ENCODE measurements around the gene CCBE1.

The CCBE1 gene

DNA sequence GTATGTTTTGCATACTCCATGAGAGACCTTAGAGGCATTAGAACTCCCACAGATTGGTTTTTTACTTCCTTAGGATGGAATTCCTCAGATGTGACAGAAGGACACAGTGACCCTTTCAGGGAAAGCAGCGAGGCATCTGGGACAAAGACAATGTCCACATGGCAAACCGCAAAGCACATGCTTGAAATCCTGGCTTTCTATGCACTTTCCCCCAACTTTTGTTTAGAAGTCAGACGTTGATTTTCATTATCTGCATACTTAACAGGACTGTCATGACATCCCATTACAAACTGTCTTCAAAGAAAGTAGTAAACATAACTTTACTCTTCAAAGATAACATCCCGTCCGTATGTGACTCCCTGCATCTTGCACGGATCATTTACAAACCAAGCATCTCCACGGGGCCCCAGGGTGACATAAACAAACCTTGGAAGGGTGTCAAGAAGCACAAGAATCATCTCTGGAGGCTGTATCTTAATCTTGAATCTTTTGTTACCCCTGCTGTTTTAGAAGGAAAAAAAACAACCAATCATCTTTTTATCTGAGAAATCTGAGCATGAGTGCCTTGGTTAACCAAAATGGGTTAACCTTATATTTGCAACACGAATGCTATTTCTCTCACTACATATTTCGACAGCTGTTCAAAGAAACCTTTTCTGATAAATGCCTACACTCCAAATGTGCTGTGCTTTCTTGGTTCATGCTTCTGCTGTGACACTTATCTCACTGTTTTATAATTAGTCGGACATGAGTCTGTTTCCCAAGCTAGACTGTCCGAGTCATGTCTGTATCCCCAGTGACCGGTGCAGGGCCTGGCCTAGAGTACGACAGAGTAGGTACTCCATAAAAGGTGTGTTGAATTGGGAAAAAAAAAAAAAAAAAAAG lies 90.8 kb downstream of the CCBE1 start:
- intact Hi-C loops (cut with DNase I) = no loop called here
- DNase-seq = no peak

DNA sequence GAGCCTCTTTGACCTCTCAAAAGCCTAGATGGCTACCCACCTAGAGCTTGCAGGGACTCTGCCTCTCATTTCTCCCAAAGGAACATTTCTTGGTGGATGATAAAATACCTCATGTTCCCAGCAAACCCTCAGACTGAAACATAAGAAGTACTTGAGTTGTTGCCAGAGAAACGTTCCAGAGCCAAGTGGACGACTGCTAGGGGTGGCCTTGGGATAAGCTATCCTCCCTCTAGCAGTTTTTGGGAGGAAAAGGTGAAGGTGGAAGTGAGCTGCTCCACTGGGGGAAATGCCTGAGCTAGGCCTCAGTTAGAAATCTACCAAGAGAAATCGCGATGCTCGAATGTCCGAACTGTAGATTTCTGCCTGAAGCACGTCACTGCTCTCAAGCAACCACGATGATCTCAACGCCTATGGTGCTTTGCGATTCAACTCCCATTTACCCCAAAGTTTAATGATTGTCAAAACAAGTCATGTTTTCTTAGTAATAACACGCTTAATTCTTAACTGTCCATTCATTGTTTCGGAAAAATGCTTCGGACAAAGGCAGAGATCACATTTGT lies 91.5 kb downstream of the CCBE1 start:
- intact Hi-C loops (cut with DNase I) = no loop called here
- DNase-seq = no peak

DNA sequence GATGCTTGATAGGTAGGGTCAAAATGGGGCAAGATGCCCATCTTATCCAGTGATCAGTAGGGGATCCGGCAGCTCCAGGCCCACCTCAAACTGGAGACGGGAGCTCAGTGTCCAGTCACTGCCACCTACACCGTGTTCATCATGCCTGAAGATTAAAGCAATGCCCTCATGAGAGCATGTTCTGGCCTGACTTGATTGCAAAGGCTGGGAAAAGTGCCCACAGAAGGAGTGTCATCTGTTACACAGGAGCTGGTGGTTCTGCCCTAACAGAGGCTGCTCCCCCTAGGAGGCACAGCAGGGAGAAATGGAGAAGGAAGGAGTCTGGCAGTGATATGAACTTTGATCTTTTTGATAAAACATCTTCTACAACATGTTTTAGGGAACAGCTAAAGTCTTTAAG lies 92.3 kb downstream of the CCBE1 start:
- DNase-seq = no peak
- intact Hi-C loops (cut with DNase I) = no loop called here

DNA sequence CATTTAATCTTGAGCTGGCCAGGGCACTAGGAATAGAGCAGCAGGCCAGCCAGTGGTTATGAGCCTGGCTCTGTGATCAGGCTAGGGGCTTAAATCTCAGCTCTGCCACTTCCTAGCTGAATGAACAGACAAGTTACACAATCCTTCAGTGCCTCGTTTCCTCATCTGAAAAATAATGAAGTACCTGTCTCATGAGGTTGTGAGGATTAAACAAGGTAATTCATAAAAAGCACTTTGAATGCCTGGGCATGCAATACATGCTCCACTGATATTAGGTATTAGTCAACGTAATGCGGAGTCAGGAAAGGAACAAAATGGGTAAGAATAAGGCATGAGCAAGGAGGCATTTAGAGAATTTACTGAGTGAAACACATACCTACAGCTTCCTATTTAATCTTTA lies 100.2 kb downstream of the CCBE1 start:
- DNase-seq = no peak

DNA sequence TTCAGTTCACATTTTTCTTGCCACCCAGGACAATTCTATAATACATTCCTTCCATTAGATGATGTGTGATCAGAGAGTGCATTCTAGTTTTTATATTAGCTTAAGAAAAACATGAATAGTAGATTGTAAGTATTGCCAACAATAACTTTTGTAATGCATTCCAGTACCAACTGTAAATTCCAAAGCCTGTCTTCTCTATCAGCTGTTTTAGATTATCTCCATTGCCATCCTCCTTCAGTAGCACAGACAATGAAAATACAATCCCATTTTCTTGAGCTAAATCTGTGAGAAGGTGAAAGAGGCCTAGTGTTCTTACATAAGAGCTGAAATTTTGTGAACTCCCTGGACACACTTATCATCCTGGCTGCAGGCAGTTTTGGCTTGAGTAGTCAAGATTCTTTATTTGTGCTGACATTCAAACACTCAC lies 103.9 kb downstream of the CCBE1 start:
- DNase-seq = no peak
- intact Hi-C loops (cut with DNase I) = no loop called here

More for the DNA sequence above, 100.2 kb downstream of the CCBE1 start:
- intact Hi-C loops (cut with DNase I) = no loop called here

DNA sequence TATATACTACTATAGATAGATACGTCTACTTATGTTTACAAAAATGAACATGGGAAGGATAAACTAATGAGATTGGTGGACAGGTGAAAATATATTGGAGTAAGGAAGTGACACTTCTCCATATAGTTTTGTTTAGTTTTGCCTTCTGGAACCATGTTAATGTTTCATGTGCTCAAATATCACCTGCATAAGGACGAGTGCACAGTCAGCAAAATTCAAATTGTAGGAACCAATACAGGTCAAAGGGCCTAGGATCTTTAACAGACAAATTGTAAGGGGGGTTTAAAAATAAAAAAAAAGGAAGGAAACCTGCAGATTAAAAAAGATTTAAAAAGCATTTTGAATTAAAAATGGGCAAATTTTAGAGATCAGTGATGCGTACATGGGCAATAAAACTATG lies 104.6 kb downstream of the CCBE1 start:
- intact Hi-C loops (cut with DNase I) = no loop called here
- no peak for DNase-seq

DNA sequence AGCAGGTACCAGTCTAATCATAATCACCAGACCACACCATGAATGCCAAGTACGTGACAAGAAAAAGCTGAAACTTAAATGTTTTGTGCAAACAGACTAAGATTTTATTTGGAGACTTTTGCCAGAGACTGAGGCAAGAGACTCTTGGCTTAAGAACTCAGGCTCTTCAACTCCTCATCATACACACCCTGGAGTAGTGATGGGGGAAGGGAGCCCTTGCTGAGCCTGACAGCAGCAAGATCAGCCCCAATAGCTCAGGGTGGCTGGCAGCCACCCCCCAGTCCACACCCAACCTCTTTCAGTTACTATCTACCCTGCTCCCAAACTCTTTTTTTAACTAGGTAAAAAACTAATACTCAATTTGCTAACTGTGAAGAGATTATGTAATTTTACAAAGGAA lies 114.8 kb downstream of the CCBE1 start:
- DNase-seq = no peak
- intact Hi-C loops (cut with DNase I) = no loop called here

DNA sequence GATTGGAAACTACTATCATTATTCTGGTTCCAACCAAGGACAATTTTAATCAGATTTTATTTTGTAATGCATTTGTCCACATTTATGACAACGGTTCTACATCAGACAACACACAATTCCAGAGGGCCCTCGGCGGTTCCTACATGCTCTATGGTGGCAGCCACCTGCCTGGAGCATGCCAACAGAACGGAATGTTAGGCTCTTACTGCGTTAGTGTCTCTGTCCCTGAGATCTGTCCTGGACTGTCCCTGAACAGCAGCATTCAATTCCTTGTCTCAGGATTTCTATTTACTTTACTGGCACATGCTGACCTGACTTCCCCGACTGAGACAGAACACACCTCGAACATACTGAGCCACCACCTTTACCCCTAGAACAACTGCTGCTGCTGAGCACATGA lies 117.7 kb downstream of the CCBE1 start:
- no peak for DNase-seq
- intact Hi-C loops (cut with DNase I) = no loop called here

DNA sequence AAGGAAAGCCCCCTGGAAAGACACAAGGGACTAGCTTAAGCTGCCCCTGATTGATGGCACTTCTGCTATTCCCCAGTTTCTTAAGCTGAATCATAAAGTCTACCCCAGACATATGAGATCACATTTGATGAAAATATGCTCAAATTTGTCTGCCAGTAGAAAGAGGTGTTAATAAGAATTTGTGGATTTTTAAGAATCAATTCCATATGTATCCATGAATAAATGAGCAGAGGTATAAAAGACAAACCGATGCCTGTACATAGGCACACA lies 119.9 kb downstream of the CCBE1 start:
- intact Hi-C loops (cut with DNase I) = no loop called here
- DNase-seq = no peak

DNA sequence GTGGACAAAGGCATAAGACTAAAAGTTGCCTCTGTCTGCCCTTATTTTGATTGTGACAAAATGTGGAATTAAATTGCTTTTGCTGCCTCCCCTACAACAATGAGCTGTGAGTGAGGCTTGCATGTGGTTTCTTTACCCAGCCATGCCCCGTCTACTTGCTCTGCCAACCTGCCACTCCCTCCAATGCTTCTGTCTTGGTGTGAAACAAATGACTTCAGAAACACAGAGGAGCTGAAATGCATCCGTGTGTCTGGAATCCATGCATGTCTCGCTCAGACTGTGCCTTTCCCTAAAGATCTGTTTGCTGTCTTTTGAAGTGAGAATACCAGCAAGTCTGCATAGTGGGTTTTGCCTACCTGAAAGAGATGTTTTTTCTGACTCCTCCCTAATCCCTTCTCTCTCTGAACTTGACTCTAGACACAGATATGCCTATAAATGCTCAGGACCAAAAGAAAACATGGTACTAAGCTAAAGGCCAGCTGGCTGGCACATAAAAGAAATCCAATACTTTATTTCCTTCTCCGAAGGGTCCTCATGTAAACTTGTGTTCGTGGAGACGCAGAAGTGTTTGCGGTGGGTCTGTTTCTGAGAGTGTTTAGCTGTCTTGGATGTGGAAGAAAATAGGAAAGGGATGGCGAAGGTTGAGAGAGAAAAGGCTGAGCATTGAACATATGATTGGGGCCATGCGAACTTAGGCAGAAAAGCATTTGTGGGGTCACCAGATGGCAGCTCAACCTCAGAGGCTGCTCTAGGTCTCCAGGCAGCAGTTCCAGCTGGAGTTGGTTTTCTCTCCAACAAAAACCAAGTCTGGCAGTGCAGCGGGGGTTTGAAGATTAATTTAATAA lies 120.5 kb downstream of the CCBE1 start:
- no peak for DNase-seq
- intact Hi-C loops (cut with DNase I) = no loop called here

DNA sequence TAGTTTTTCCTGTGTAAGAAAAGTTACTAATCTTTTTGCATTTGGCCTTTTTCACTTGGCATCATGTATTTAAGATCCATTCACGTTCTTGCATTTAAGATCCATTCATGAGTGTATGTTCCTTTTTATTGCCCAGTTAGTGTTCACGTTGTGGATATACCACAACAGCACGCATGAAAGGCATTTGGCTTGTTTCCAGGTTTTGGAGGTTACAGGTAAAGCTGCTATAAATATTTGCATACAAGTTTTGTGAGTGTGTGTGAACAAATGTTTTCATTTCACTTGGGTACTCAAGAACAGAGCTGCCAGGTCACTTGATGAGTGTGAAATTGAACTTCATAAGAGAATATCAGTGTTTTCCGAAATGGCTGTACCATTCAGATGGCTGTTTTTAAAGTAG lies 121.2 kb downstream of the CCBE1 start:
- intact Hi-C loops (cut with DNase I) = no loop called here
- DNase-seq = no peak

DNA sequence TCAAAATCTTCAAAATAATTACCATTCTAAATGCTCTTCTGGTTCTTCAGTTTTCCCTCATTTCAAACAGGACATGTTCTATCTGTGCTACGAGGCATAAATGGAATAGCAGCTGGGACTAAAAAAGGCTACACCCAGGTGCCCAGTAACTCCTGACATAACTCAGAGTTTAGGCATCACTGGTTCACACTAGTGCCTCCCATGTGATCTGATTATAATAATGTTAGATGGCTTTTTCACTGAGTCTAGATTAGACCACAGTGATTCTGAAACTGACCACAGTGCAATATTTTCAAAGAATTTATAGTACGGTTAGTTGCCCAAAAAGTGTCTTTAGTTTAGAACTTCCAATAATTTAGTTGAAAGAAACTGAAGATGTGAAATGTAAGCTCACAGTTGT lies 123.3 kb downstream of the CCBE1 start:
- DNase-seq = no peak
- intact Hi-C loops (cut with DNase I) = no loop called here

DNA sequence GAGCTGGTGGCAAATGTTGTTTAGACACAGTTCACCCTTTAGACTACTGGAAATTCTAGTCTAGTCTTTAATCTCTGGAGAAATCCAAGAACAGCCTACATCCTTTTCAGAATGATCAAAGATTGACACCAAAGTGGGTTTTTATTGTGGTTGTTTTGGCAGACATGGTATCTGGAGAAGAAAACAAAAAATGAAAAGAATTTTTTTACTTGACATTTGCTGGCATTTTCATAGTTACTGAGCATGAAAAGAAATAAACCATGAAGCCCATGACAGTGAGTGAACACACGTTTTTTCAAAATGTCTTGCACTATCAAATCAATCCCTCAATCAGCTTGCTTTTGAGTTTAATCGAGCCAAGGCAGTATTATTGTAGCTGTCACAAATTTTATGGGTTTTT lies 125.3 kb downstream of the CCBE1 start:
- no peak for DNase-seq
- intact Hi-C loops (cut with DNase I) = no loop called here

DNA sequence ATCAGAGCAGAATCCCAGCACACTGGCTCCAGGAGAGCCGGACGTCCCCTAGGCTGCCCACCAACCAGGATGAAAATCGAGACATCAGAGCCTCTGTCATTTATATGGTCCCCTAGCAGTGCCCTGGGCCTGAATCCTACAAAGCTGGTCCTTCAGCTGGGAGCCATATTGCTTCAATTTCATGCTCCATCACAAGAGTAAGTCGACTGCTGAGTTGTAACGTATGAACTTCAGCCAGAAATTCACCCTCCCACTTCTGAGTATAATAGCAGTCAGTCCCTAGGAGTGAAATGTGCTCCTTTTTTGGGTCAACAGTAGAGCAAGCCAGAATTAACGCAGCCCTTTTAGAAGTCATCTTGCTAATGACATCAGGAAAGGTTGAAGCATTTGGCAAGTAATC lies 126.4 kb downstream of the CCBE1 start:
- no peak for DNase-seq
- intact Hi-C loops (cut with DNase I) = no loop called here

DNA sequence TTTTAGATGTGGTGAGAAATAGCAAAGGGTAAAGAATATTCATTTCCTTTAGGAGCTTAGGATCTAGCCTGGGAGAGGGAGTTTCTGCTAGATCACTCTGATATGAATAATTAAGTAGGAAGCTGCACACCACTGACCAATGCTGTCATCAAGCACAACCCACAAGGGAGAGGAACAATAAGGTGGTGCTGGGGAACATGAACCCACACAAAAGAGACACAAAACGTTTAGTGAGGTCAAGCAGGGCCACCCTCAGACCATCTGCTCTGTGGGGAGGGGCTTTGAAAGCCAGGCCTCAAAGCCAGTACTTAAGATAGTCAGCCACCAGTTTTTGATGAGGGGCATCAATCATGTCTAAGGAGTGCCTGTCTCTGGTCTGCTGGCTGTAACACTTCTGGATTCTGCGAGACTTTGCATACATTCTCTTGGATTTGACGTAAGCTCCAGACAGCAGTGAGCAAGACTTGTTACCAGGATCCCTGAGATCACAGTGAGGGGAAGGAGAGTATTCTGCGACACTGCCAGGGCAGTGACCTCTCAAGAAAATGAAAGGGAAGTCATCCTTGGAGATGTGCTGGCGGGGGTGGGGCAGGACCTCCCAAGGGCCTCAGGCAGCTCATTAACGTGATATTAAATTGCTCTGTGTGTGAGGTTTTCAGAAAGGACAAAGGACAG lies 127.0 kb downstream of the CCBE1 start:
- DNase-seq = no peak

DNA sequence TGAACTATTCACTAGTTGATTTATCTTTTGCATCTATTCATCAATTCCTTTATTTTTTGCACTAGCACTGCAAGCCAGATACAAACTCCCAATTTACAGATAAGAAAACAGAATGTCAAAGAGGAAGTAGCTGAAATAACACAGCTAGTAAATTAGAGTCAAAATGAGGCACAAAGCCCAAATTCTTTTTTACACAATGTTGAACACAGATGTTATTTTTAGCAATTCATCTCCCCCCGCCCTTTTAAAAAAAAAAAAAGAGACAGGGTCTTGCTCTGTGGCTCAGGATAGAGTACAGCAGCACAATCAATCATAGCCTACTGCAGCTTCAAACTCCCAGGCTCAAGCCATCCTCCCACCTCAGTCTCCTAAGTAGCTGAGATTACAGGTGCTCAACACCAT lies 127.8 kb downstream of the CCBE1 start:
- intact Hi-C loops (cut with DNase I) = no loop called here
- no peak for DNase-seq

More for the DNA sequence above, 127.0 kb downstream of the CCBE1 start:
- intact Hi-C loops (cut with DNase I) = no loop called here

DNA sequence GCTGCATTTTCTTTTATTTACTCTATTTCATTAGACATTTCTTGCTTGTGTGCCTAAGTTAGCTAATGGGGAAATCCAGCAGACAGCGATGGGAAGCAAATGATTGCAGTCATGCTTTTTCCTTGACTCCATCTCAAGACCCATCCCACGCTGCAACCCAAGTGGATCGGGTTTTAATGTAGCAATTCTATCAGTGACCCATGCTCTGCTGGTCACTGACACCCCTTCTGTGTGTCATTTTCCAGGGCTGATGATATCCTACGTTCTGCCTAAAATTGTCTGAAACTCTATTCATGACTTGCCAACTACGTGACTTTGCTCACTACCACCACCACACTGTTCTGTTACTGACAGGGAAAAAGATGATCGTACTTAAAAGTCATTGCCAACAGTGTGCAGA lies 129.8 kb downstream of the CCBE1 start:
- DNase-seq = no peak
- intact Hi-C loops (cut with DNase I) = no loop called here

DNA sequence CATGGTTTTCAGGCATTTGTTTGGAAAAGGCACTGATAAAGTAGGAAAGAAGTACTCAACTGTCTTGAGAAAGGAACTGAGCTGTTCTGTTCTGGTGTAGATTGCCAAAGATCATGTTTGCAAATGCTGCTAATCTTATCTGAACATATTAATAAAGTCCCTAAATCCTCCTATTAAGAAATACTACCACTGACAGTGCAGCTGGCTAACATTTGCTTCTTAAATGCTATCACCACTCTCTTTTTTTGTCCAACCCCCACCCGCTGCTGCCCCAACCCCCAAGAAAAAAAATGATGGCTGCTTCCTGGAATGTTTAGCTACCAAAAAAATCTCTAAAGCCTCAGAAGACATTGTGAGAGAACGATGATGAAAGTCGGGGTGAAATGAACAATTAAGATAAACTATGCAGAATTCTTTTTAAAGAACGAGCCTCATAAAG lies 130.7 kb downstream of the CCBE1 start:
- DNase-seq = no peak
- intact Hi-C loops (cut with DNase I) = no loop called here

DNA sequence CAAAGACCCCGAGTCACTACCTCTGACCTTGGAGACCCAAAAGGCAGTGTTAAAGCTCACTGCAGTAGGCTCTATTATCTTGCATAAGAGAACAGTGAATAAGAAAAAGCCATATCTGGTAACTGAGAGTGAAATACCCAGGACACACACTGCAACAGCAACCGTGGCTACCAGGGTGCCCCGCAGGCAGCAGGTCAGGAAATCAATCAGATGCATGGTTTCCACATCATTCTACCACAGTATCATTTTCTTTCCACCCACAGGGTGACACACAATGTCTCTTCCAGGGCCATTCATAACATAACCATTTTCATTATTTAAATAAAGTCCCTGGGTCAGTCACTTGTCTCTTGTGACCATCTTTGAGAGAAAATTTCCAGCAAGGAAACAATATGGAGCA lies 131.3 kb downstream of the CCBE1 start:
- intact Hi-C loops (cut with DNase I) = no loop called here
- DNase-seq = no peak

DNA sequence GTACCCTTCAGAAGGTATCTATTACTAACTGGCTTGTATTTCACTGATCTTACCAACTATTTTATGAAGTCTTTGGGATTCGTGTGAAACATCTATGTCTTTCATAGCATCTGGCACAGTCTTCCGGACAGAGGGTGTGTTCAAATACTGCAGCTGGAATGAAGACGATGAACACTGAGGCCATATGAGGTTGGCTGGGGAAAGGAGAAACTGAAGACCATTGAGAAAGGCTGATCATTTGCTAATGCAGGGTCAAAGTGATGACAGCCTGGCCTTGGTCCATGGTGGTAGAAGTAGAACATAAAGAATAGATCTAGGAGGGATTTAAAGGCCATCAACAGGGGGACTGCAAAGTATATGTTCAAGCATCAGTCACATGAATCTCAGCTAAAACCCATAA lies 132.7 kb downstream of the CCBE1 start:
- no peak for DNase-seq
- intact Hi-C loops (cut with DNase I) = no loop called here

Measured in head of caudate nucleus (tissue), 42 donors.